Vagina (tissue), 2 donors: ENCODE results near the gene PDPK1. TPM values are rescaled to one million over a fixed set of nuclear protein-coding genes. Genes with fewer than 3 reads are reported as not detected.
A peak's percentile ranks its signal among the peaks of the same experiment; 100 is the strongest.

ENCODE experiments used
- DNase-seq, 2 donors: peaks; one replicate each; pipeline ENCODE4 v3.0.0-alpha.2; 2017; ENCODE audit errors: extremely low spot score in 2 of 2
- H3K27ac ChIP-seq: fragments of 200-600 bp; sonication (generic); one replicate; pipeline ENCODE4 v1.5.1; 2019
- H3K27me3 ChIP-seq: fragments of 200-600 bp; sonication (generic); one replicate; pipeline ENCODE4 v1.5.1; 2019
- H3K36me3 ChIP-seq, 2 donors: fragments of 200-600 bp; sonication (generic); one replicate each; pipeline ENCODE4 v1.5.1; 2017 to 2019
- H3K4me1 ChIP-seq: fragments of 200-600 bp; sonication (generic); one replicate; pipeline ENCODE4 v1.5.1; 2019
- H3K4me3 ChIP-seq, 2 donors: fragments of 200-600 bp; sonication (generic); 1 replicate in 1 of 2; 2 replicates in 1 of 2; pipeline ENCODE4 v1.5.1; 2016 to 2019
- H3K9me3 ChIP-seq: fragments of 200-600 bp; sonication (generic); one replicate; pipeline ENCODE4 v1.5.1; 2019
- CTCF ChIP-seq, 3 experiments: fragments of 450-650 bp in 2 of 3; fragments of 200-600 bp in 1 of 3; sonication (generic) in 1 of 3; IDR thresholded peaks; one replicate each; pipeline ENCODE4 v1.5.1; 2017 to 2019; ENCODE audit warnings: antibody characterized with exemption in 3 of 3, mild to moderate bottlenecking in 2 of 3, moderate library complexity in 2 of 3
- POLR2A ChIP-seq, 2 donors: fragments of 450-650 bp; IDR thresholded peaks; one replicate each; pipeline ENCODE4 v1.6.1; 2017; ENCODE audit warnings: antibody characterized with exemption in 2 of 2, mild to moderate bottlenecking in 2 of 2, moderate library complexity in 2 of 2
- POLR2AphosphoS5 ChIP-seq, 2 donors: sonication (generic); formaldehyde crosslinking; IDR thresholded peaks; one replicate each; pipeline ENCODE4 v1.9.0; 2017; ENCODE audit warnings: antibody characterized with exemption in 2 of 2, mild to moderate bottlenecking in 2 of 2, low read depth in 1 of 2; ENCODE audit not compliant: insufficient read depth in 1 of 2
- intact Hi-C: fragments of 100-400 bp; cut with DNase I; formaldehyde crosslinking; loops from one replicate; pipeline ENCODE4 v1.15.1; 2023
- total RNA-seq: library from RNA; depleted of rRNA; stranded (reverse); fragments of >200 nt; gene quantifications from one replicate; pipeline ENCODE4 v1.2.3, GENCODE V29; 2016

Gene PDPK1
- total RNA-seq, 1 donor from 2014 or later = 29.2 TPM

GRCh38 chr16:2515180-2515851, 22.5 kb upstream of the PDPK1 start:
- DNase-seq = no peak
- no peaks in the 10 kb centered on the region for H3K27me3 ChIP-seq
- H3K36me3 ChIP-seq = no peaks in the 10 kb centered on the region
- peaks cover 64% of the 10 kb centered on the region for H3K4me1 ChIP-seq
- H3K4me3 ChIP-seq = peak overlapping the region; percentile 98 to 100
- no peaks in the 10 kb centered on the region for H3K9me3 ChIP-seq
- intact Hi-C loops = loop anchor here (10.0 kb wide), 2 partner anchors 261 to 361 kb away; partner anchors contain the start of genes ECI1 and TRAF7
- TF ChIP-seq CTCF (IDR thresholded peaks at IDR 0.05) (no peak), POLR2AphosphoS5 (IDR thresholded peaks at IDR 0.05; ENCODE audit: insufficient read depth in 1 of 2, low read depth in 1 of 2) (no peak), POLR2A (IDR thresholded peaks at IDR 0.05) (no peak)
- peak overlapping the region; percentile 99 for H3K27ac ChIP-seq

- no peaks in the 10 kb centered on the region for H3K27me3 ChIP-seq
- H3K27ac ChIP-seq = peak overlapping the region; percentile 99
- TF ChIP-seq CTCF (IDR thresholded peaks at IDR 0.05) (no peak), POLR2AphosphoS5 (IDR thresholded peaks at IDR 0.05; ENCODE audit: insufficient read depth in 1 of 2, low read depth in 1 of 2) (no peak), POLR2A (IDR thresholded peaks at IDR 0.05) (no peak)
- no peaks in the 10 kb centered on the region for H3K36me3 ChIP-seq
- DNase-seq = no peak
- intact Hi-C loops = loop anchor here (10.0 kb wide), 2 partner anchors 262 to 362 kb away; partner anchors contain the start of genes ECI1 and TRAF7
- no peaks in the 10 kb centered on the region for H3K9me3 ChIP-seq
- peak overlapping the region; percentile 98 to 100 for H3K4me3 ChIP-seq
- peaks cover 74% of the 10 kb centered on the region for H3K4me1 ChIP-seq
These were observed 21.2 kb upstream of the PDPK1 start for GRCh38 chr16:2516391-2517240.

GRCh38 chr16:2517954-2518605, 19.7 kb upstream of the PDPK1 start:
- H3K36me3 ChIP-seq = peaks cover 0 to 1% of the 10 kb centered on the region in 2 donors
- peaks cover 68% of the 10 kb centered on the region for H3K4me1 ChIP-seq
- DNase-seq = no peak
- H3K27me3 ChIP-seq = no peaks in the 10 kb centered on the region
- H3K27ac ChIP-seq = peak overlapping the region; percentile 72
- intact Hi-C loops = loop anchor here (10.0 kb wide), 2 partner anchors 263 to 363 kb away; partner anchors contain the start of genes ECI1 and TRAF7
- no peak overlapping the region for H3K4me3 ChIP-seq
- H3K9me3 ChIP-seq = no peaks in the 10 kb centered on the region
- TF ChIP-seq CTCF (IDR thresholded peaks at IDR 0.05) (no peak), POLR2AphosphoS5 (IDR thresholded peaks at IDR 0.05; ENCODE audit: insufficient read depth in 1 of 2, low read depth in 1 of 2) (no peak), POLR2A (IDR thresholded peaks at IDR 0.05) (no peak)

GRCh38 chr16:2518823-2519710, 18.8 kb upstream of the PDPK1 start:
- no peak for TF ChIP-seq POLR2AphosphoS5 (IDR thresholded peaks at IDR 0.05; ENCODE audit: insufficient read depth in 1 of 2, low read depth in 1 of 2)
- TF ChIP-seq CTCF (IDR thresholded peaks at IDR 0.05) = no peak
- TF ChIP-seq POLR2A (IDR thresholded peaks at IDR 0.05) = no peak
- Histone ChIP-seq H3K36me3 (peaks cover 0 to 5% of the 10 kb centered on the region in 2 donors), H3K9me3 (no peaks in the 10 kb centered on the region), H3K27me3 (no peaks in the 10 kb centered on the region), H3K4me1 (peaks cover 64% of the 10 kb centered on the region), H3K27ac (peak overlapping the region; percentile 72), H3K4me3 (peak overlapping the region; percentile 62 to 72)
- intact Hi-C loops = loop anchor here (10.0 kb wide), 2 partner anchors 264 to 364 kb away; partner anchors contain the start of genes ECI1 and TRAF7
- no peak for DNase-seq
